NT2/D1 (cell line): ENCODE results near the gene TEKT3.

Experiments used
- YY1 ChIP-seq: IDR thresholded peaks from 2 replicates; pipeline ENCODE4 v1.6.1; 2011; ENCODE audit not compliant: insufficient read length, insufficient read depth
- ZNF274 ChIP-seq: IDR thresholded peaks from 2 replicates; pipeline ENCODE4 v1.6.1; 2011; ENCODE audit warnings: mild to moderate bottlenecking, low read depth, low read length

- TF ChIP-seq YY1 (no peak), ZNF274 (no peak)
Measured at GRCh38 chr17:15366026-15366425, 24.6 kb upstream of the TEKT3 start.
